Cortex of kidney (tissue), 1 donor: Measurements from ENCODE around the gene PPM1H.
"Not testable (repeated sequence)": the region's sequence is repeated elsewhere in the genome, so short reads cannot be mapped to it uniquely, and the experiment has no call there.

Experiments used
- DNase-seq: peaks from one replicate; lab custom pipeline; 2025; lab: John Stamatoyannopoulos, UW

Gene PPM1H

DNA sequence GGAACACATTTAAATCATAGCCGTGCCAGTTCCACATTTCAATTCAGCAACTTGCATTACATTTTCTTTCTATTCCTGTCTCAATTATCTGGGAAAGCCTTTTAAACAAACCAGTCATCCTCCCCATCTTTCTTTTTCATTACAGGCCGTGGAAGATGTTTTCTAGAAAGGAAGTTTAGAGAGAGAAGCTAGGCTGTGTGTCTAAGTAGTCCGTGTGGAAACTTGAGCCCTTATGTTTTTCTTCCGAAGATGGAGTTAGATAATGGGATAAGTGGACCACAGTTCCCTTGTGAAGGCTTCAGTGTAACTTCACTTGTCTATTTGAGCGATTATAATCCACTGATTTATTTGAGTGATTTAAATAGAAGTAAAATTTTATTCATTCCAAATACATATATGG lies 12.4 kb upstream of the PPM1H start:
- DNase-seq, result no peak

DNA sequence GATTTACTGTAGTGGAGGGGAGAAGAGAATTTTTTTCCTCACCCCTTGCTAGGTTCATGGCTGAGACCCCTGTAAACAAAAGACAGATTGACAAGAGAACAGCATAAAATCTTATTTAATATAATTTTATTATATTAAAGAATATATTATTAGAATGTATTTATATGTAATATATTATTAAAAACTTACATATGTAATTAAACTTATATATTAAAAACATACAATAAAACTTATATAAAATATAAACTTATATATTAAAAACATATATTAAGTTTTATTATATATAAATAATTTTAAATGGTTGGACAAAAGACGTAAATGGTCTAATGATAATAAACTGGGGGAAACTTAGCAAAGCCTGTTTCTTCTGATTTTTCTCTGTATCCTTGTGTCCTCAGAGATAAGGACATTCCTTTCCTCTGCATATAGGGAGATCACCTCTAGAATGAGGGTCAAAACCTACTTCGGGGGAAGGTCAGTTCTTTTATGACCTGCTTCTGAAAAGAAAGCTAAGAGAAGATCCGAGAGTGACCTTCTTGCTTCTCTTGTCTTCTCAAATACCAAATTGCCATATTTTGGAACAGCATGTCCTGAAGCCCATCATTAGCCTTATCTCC lies 8.9 kb upstream of the PPM1H start:
- DNase-seq, result no peak

DNA sequence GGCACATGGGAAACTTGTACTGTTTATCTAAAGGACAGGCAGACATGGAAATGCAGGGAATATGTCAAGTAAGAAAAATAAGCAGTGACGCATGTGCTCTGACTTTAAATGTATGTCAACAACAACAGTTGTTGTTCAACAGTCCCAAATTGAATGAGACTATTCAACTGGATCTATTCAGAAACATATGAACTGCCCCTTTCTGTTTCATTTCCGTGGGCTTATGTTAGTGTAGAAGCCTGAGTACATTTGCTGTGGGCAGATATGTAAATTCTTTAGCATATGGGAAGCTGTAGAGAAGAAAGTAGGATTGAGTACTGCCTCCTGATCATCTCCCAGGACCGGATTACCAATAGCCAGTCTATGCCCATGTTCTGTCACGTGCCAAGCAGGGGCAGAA lies 7.4 kb upstream of the PPM1H start:
- not testable (repeated sequence) for DNase-seq

DNA sequence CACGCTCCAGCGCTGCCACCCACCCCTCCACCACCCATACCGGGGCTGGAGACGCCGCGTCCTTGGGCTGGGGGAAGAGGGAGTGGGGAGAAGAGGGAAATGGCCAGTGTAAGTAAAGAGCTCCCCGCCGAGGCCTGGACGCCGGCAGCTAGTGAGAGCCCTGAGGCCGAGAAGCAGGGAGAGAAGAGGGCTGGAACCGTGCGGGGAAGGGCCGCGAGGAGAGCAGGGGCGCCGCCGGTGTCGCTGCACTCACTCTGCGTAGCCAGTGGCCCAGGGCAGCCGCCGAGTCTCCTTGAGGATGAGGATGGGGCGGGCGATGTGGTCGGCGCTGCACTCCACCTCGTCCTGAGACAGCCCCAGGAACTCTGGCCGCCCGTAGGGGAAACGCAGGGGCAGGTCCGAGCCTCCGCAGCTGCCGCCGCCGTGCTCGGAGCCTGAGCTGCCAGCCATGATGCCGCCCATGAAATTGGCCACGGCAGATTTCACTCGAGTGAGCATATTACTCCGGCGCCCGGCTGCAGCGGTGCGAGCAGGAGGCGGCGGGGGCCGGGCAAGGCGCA lies 631 bp downstream of the PPM1H start:
- no peak for DNase-seq

DNA sequence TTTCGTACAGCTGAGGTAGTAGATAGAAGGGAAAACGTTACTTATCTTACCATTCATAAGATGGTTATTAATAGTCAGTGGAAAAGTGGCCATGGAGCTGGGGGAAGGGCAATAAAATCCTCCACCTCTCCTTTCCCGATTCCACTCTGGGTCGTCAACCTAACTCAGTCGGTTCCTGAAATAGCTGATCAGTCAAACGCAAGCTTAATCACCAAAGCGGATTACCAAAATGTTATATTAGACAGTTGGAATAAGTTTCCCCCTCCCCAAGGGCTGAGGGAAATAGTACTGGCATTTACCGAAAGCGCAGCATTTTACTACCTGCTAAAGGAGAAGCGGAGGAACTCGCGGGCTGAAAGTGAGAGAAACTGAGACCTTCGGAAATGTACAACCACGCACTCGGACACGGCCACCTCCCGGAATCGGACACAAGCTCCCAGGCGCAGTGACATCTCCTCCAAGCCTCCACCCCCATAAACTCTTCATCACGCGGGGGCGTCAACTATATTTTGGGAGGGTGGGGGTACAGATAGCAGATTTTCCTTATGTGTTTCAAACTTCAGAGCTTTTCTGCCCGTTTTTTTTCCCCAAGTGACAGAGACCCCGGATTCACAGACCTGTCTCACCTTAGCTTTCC lies 1.2 kb downstream of the PPM1H start:
- DNase-seq, result no peak

DNA sequence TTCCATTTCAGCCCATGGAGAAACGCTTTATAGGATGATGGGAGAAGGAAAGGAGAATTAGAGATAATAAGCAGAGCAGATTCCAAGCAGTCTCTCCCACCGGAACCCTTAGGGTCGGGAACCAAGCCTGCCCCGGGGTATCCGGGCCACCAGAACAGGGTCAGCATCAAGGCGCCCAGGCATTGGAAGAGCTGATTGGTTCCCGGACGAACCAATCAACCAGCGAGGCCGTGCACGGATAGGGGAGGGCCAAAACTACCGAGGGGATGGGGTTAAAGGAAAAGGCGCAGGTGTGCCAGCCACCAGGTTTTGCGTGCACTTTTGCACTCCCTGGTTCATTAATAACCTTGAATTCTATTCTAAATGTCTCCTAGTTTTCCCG lies 1.7 kb downstream of the PPM1H start:
- DNase-seq, result no peak

DNA sequence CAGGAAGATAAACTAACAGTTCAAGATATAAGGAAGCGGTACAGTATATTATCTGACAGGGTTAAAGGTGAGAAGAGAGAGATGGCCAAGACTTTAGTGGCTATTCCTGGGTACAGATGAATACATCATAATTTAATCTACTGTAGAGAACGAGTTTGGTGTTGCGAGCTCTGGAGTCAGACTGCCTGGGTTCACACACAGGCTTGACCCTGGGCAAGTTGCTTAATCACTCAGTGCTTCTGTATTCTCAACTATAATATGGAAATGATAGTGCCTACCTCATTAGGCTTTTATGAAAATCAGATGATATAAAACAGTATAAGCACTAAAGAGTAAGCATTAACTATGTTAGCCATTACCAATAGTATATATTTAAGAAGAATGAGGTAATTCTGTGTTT lies 3.5 kb downstream of the PPM1H start:
- no peak for DNase-seq

DNA sequence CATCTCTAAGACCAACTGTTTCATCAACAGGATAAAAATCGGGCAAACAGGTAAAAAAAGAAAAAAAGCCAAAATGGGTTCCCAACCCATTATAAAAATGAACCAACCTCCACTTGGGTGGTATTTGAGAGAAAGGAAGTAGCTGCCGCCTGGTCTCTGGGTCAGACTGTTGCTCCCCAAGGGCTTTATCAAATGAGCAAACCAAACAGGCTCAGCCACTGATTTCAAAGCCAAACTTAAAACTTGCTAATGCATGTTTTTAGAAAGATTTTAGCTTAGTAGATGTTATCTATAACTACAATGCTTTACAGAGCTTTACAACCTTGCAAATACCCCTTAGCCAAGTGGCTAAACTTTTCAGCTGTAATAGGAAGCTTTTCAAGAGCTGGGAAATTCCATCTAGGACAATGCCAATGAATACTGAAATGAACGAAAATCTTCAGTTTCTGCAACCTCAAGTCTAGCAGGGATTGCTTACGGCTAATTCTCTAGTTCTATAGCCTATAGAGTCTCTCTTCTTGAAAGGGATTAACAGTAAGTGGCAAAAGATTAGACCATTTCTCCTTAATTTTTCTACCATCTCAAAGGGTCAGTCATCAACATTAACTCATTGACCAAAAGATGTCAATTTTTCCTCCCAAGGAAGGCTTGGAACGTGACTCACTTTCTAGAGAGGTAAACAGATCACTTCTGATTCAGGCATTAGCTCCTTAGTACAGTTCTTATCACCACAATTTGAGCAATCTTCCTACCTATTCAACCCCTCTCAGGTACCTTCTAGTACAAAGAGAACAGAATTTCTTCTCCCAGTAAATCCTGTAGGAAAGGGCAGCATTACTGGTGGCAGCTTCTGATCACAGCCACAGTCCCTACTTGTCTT lies 4.2 kb downstream of the PPM1H start:
- DNase-seq, result no peak

DNA sequence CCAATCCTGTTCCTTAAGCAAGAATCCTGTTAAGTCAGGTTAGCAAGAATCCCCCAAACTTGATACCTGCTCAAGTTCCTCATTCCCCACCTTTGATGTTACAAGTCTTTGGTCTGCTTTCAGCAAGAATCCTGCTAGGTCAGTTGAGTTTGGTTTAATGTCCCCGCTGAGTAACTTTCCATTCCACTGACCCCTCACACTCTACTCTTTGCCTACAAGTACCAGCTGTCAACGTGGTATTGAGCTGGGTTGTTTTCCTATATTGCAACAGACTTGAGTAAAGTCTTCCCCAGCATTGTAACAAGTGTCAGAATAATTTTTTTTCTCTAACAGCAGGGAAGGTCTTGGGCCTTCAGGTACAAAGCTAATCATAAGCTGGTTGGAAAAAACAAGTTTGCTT lies 6.3 kb downstream of the PPM1H start:
- no peak for DNase-seq

DNA sequence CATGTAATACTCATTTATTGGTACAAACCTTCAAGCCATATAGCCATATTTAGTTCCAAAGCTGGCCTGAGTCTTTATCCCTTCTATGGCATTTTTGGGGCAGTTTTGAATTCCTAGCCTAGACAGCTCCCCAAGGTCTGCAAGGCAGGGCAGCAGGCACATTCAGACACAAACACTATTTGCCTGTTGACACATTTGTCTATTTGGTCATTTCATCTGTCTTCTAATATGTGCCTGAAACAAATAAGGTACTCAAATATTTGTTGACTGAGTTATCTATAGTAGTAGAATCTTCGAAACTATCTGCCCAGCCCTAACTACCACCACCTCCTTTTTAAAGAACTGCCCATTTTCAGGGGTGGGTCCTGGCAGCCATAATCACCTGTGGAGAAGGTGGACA lies 9.3 kb downstream of the PPM1H start:
- DNase-seq, result no peak

DNA sequence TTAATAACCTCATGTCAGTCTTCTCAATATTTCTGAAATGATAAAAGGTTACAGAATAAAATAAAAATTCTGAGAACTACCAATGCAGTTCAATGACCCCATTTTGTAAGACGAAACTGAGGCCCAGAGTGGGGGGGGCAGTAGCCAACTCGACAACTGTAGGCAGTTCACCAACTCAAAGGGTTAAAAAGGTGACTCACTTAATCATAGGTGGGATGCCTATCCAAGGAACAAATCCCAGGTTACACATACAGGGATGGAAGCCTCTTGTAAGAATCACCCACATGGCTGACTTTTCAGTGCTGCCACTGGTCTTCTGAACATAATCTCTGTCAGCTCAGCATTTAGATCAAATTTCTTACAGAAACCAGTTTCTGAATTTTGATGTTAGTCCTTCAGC lies 10.9 kb downstream of the PPM1H start:
- no peak for DNase-seq

DNA sequence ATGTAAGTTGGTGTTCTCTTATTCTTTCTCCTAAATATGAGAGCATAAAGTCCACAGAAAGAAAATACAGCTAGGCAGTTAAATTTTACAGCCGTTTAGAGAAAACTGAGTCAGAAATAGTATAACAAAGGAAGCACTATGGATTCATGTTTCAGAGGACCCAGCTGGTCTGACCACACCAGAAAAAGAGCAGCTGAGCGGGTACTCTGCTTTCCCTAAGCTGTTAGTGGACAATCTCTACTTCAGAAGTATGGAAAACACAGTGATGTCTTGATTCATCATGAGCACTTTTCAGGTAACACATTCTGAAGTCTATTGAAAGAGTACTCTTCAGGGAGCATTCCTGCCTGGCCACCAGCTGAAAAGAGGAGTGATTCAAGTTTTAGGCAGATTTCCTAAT lies 12.4 kb downstream of the PPM1H start:
- DNase-seq, result no peak

DNA sequence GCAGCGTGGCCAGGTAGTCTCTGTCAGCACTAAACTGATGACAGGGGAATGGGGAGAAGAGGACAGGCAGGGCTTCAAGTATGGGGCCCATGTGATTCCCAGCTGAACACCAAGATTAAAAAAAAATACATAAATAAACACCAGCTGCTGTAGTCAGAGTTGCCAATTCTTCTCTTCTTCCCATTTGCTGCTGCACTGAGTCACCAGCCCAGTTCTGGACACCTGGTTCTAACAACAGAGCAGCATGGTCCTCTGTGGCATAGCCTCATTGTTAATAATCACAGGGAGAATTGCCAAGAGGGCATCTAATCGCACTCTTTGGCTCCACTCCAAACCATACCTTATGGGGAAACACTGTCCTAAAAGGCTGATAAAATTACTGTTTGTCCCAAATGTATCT lies 15.1 kb downstream of the PPM1H start:
- no peak for DNase-seq

DNA sequence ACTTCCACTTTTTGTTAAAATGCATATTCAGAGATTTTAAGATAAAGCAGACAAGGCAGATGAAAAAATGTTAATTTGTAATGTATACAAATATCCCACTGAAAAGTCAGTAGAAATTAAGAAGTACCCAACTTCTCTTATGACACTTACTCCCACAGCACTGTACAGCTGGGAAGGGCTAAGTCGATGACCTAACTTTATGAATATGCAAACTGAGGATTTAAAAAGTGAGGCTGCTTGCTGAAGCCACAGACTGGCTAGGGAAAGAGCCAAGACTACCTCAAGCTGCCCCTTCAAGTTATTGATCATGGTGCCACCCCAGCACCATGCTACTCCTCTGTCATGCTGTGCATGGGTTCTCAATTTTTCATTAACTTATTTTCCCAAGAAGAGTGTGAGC lies 17.0 kb downstream of the PPM1H start:
- DNase-seq, result no peak

DNA sequence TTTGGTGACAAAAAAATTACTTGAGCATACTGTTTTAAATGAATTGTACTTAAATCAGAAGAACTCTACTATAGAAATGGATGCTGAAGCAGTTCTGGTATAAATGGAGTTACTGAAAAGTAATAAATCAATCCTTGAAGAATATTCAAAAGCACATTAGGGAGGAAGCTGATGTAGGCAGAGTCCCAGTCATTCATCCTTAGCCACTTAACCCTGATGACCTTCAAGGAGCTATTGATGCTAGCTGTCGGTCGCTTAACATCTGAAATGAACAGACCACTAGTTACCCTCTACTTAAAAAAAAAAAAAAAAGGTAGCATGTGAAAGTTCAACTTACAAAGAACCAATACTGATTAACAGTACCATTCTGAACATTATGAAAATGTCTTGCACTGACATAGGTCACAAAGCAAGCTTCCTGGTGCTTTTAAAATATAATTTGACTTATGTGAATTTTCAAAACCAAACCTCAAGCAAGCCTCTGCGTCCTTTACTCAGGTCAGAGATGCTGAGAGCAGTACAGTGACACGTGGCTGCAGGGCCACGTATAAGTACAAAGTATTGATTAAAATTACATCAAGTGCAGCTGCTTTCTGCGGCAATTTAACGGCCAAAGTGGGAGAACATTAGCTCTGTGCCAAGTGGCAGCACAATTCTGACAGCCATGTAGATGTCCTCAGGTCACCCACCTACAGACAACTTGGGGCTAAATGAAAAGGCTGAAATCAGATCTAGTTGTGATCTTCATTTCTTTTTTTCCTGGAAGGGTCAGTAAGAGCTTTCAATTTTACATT lies 18.1 kb downstream of the PPM1H start:
- no peak for DNase-seq

DNA sequence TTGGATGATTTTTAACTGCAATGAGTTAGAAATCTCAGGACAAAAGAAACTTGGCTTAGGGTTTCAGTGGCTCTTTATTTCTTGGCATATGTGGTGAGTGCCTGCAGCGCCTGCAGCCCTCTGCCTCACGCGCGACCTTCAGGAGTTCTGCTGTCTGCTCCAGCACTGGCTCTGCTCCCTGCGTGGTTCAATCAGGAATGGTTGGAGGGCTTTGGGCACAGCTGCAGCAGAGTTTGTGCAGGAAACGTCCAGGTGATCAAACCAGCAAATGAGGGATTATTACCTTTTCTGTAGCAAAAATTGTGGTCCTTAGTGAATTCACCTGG lies 19.8 kb downstream of the PPM1H start:
- no peak for DNase-seq

DNA sequence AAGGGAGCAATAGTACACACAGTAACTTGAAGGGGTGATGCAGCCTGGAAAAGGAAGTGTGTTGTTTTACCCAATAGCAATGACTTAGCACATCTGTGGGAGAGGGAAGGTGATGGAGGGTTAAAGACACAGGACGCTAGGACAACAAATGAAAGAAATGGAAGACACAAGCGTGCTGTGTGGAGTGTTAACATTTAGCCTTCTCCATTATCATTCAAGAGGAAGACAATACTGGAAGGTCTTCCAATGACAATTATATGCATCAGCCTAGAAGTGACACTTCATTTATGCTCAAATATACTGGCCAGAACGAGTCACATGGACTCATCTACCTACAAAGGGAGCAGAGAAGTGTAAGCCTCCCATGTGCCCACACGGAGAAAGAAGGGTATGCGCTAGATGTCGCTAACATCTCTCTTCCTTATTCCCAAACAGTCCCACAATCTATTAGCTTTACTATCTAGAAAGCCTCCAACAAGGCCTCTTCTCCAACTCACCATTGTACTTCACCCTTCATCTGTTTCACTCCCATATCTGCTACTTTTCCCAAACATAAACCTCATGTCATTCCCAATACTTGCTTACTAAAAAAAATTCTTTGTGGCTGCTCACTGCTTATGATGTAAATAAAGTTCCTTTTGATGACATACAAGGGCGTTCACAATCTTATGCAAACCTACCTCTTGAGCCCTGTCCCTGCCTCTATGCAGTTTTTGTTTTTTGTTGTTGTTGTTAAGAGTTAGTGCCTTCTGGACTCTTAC lies 20.3 kb downstream of the PPM1H start:
- no peak for DNase-seq

DNA sequence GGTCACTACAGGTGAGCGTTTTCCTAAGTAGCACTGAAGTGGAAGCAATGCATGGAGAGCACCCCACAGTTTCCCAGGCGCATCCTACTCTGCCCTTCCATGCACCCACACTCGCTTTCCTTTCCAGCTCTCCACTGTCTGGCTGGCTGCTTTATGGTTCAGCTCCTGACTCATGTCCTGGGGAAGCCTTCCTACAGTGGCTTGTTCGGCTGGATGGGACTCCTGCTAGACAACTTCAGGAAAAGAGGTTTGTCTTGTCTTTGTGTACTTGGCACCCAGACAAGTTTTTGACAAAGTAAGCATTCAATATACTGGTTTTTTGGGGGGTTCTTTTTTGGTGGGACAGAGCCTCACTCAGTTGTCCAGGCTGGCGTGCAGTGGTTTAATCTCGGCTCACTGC lies 21.6 kb downstream of the PPM1H start:
- no peak for DNase-seq

DNA sequence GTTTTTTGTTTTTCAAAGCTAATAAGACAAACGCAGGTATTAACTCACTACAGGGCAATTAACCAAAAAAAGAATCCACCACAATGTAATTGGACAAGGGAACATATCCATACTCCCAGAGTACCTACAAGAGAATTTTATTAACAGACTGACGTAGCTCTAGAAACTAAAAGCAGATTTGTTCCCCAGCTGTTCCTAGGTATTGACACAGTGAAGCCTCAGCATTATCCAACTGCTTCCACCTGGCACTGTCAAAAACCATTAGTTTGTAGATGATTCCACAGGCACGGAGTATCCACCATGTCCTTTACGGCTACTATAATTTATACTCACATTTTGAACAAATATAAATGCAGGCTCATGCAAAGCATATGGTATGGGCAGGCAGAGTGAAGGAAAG lies 22.3 kb downstream of the PPM1H start:
- no peak for DNase-seq

DNA sequence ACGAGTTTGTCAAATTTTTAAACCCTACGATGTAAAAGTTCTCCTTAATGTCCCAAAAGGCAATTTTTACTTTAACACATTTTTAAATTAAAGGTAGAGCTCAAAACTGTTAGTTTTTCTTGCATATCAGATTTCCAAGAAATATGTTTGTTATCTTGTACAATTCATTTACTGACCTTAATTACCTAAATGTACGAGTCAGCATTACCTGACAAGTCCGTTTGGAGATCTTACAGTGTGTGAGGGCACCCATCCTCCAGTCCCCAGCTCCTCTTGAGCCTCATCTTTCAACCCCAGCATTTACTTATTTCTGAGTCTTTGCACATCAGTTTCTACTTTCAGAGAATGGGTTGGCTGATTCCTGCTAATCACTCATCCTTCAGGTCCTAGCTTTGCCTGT lies 23.7 kb downstream of the PPM1H start:
- no peak for DNase-seq

DNA sequence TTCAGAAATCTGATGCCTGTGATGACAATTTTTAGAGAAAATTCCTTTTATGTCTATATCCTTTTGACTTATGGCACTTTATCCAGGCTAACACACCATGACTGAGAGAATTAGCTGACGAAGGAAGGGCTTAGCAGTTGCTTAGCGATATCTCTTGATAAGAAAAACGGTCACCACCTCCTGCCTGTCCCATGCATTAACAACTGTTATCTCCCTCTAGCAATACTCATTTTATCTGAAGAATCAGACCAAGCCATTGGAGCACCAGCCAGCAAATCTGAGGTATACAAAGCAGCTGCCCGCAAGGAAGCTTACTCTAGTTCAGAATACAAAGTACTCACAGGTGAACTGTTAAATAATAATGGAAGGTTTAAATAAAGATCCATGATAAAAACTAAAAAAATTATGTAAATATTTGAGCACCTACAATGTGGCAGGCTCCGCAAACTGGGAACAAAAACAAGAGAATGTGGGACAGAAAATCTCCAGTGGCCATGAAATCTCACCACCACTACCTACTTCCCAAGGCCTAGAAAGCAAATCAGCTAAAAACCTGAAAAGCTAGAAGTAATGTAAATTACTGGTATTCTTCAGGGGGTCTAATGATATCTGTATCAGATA lies 24.3 kb downstream of the PPM1H start:
- DNase-seq, result no peak
